HG03521 (cell line): ENCODE results near the gene NGEF.
"Not testable (repeated sequence)": the region's sequence is repeated elsewhere in the genome, so short reads cannot be mapped to it uniquely, and the experiment has no call there.

Source experiments
- ATAC-seq: cut with Tn5 transposase; IDR thresholded peaks from one replicate; pipeline ENCODE4 v1.9.1; 2021; ENCODE audit warnings: mild to moderate bottlenecking, moderate library complexity; ENCODE audit not compliant: unreplicated experiment

The NGEF gene

GRCh38 chr2:233023007-233023760 lies 10.1 kb upstream of the NGEF start:
- no peak for ATAC-seq

DNA sequence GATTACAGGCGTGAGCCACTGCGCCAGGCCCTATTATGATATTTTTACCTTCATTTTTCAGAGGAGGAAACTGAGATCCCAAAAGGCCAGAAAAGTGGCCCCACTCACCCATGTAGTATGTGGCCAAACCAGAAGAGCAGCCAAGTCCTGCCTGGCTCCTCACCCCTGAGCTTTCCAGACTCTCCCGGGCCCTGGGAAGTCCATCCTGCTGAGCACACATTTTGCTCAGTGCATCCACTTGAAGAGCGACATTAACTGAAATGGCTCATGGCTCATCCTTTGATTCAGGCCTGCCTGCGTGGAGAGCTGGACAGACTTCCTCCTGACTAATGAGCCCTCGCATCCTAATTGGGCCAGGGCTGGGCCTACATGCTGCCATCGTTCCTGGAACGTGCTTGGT lies 9.5 kb upstream of the NGEF start:
- ATAC-seq = no peak

GRCh38 chr2:233021771-233022170 lies 8.7 kb upstream of the NGEF start:
- ATAC-seq = no peak

GRCh38 chr2:233020454-233020853 lies 7.4 kb upstream of the NGEF start:
- ATAC-seq = no peak

GRCh38 chr2:233019610-233020009 lies 6.6 kb upstream of the NGEF start:
- not testable (repeated sequence) for ATAC-seq

DNA sequence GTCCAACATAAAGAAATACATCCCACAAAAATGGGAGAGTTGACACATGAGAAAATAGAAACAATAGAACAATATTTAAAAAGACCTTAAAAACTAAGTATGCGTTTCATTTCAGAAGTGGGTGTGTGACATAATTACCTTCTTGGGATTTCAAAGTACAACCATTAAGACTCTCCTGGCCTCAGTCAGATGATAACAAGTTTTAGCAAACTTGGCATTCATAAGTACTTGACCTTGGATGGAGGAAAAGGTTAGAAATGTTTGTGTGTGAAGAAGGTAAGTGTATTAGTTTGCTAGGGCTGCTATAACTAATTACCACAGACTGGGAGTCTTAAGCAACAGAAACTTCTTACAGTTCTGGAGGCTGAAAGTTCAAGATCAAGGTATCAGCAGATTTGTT lies 4.9 kb upstream of the NGEF start:
- ATAC-seq = no peak

GRCh38 chr2:233015019-233015645 lies 2.1 kb upstream of the NGEF start:
- no peak for ATAC-seq

DNA sequence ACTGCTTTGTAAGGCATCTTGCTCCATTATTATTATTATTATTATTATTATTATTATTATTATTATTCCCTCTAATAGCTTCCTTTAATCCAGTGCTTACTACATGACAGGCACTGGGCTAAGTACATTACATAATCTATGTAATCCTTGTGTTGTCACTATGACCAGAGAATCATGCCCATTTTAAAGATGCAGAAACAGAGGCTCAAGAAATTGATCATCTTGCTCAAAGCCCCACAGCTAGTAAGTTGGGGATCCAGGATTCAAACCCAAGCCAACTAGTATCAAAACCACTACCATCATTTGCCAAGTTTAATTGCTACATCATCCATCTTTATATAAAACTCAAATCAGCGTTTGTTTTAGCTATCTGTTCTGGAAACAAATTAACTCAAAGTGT lies 594 bp upstream of the NGEF start:
- no peak for ATAC-seq

DNA sequence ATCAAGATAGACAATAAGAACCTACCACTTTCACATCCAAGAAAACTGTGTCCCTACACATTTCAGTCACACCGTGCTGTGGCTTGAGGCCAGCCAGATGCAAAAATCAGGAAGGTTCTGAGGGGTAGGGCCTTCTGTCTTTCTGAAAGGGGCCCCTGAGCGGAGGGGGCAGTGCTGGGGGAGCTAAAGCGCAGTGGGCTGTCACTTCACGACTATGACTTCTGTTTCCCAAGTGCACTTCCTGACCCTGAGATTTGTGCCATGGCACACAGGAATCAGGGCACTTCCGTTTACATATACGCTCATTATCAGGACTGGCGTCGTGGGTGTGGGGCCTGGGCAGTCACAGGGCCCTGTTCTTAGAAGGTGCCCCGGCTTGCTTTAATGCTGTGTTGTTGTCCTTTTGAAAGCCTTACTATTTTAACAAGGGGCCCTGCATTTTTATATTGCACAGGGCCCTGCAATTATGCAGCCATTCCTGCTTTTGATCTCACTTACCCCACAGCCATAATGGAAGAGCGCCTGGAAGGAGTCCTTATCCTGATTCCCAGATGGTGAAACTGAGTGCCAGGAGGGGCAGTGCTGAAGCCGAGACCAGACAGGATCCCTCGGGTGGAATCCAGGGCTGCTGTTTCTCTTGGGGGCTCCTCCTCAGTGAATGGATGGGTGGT lies 620 bp downstream of the NGEF start:
- no peak for ATAC-seq

- no peak for ATAC-seq
Measured at GRCh38 chr2:233011702-233012131, 1.3 kb downstream of the NGEF start.

DNA sequence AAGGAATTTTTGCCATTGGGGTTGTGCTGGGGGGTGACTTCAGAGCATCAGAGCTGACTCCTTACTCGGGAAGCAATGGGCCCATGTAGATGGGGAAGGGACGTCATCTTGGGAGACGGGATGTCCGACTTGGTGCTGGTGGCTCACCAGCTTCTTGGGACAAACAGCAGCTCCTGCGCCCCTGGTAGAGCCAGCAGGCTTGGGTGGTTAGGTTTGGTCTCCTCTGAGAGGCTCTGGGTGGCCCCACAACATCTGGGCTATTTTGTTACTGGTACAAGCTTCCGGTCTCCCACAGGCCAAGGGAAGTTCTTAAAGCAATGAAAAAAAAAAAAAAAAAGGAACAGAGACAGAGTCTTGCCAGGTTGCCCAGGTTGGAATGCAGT lies 1.8 kb downstream of the NGEF start:
- ATAC-seq = no peak

DNA sequence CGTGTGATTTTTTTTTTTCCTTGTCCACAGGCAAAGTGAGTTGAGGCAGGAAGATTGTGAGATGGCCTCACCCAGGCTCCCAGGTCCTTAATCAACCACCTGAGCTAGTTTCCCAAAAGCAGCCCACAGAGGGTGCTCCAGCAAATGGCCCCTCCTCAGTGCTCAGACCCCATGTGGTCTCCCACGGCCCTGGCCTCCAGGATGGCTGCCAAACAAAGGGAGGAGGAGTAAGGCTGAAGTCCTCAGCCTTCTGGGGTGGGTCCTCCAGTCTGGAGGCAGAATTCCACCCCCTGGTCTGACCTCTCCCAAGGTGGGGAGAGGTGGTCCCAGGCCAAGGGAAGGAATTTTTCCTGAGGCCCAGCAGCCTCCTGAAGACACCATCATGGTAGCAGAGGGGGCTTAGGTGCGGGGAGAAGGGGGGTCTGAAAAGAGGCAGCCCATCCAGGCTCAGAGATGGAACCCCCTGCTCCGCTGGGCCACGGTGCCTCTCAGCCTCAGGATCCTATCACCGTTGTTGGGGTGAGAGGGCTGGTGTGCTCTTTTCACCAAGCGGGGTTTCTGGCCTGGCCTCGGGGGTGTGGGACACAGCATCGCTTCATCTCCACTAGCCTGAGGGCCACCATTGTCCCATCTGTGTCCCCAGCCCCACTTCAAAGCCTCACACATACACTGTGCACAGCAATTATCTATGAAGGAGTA lies 2.3 kb downstream of the NGEF start:
- no peak for ATAC-seq

DNA sequence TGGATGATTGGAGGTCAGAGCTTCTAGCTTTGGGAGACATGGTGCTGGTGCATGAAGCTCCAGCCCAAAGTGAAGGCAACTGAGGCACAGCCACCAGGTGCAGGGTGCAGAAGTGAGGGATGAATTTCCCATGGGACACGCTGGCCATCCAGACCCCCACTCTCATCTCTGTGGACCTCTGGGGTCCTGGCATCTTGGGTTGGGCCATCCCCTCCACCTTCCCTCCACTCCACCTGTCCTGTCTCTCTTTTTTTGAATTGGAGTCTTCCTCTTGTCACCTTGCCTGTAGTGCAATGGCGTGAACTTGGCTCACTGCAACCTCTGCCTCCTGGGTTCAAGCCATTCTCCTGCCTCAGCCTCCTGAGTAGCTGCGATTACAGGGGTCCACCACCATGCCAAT lies 3.4 kb downstream of the NGEF start:
- ATAC-seq = no peak

- no peak for ATAC-seq
Measured at GRCh38 chr2:233007739-233008138, 5.3 kb downstream of the NGEF start.

- no peak for ATAC-seq
Measured at GRCh38 chr2:233007270-233007669, 5.8 kb downstream of the NGEF start.

DNA sequence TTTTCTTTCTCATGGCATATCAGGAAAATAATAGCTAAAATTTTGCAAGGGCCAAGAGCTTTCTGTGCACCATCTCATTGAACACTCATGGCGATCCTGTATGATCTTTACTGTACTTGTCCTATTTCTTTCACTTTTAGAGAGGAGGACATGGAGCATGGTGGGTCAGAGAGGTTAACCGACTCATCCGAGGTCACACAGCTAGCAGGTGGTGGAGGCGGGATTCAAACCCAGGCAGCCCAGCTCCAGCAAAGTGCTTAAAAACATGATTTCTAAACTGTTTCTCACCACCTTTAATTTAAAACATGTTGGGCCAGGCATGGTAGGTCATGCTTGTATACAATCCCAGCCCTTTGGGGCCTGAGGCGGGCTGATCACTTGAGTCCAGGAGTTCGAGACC lies 6.4 kb downstream of the NGEF start:
- ATAC-seq = no peak

DNA sequence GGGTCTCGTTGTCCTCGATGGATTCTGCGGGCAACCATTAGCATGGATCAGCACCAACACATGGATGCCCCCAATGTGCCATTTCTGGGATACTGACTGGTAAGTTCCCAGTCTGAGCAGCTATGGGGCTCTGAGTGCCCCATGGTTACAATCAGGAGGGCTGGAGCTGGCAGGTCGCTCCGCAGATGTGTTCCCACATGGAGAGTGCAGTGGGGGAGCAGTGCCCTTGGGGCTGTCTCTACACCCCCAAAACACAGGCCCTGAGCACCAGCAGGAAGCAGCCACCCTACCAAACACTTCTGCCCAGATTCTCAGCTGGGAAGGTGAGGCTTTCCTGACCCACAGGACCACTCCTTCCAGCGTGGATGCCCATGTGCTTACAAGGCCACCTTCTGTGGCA lies 8.0 kb downstream of the NGEF start:
- no peak for ATAC-seq

GRCh38 chr2:233003658-233004555 lies 9.1 kb downstream of the NGEF start:
- ATAC-seq = no peak

DNA sequence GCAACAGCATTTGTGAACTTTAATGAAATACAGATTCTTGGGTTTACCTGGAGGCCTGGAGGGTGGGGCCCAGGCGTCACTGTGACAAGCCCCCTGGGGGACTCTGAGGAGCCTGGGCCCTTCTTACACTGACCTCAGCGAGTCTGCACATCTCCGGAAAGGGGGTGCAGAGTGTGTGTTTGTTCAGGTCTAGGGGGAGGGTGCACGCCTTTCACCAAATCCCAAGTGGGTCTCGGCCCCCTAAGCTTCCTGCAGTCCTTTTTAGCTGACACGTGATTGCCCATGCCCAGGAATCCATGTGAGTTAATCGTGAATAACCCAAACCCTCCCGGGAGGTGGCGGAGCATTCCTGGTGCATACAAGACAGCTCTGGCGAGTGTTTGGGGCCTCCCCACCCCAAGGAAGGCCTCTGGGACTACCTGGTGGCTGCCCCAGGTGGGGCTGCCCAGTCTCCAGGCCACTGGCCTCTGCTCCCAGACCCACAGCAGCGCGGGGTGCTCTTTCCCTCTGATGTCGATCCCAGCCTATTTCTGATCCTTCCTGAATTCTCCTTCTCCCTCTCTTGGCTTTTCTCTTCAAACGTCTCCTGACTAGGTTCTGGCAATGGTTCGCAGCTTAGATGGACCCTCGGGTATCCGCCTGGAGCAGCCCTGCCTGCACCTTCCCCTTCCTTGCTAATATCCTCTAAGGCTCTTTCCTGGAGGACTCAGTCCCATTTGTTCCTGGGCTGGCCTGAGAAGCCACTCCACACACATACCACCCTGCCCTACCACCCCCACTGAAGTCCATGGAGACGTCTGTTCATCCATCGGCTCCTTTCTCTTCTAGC lies 10.0 kb downstream of the NGEF start:
- no peak for ATAC-seq
